PFSK-1 (cell line): ENCODE data around the gene DOCK1.

Experiments
- FOXP2 ChIP-seq: optimal IDR thresholded peaks from 2 replicates; pipeline ENCODE3; 2011; ENCODE audit warnings: borderline replicate concordance, control low read depth, inconsistent platforms; ENCODE audit not compliant: insufficient read depth; ENCODE audit errors: extremely low read length, extremely low read depth
- POLR2AphosphoS5 ChIP-seq: IDR thresholded peaks from 2 replicates; pipeline ENCODE4 v1.6.1; 2012; ENCODE audit warnings: low read depth, mild to moderate bottlenecking, control low read depth, low read length, moderate library complexity
- SIN3A ChIP-seq: IDR thresholded peaks from 2 replicates; pipeline ENCODE4 v1.6.1; 2012; ENCODE audit warnings: mild to moderate bottlenecking, low read length, moderate library complexity, borderline replicate concordance; ENCODE audit not compliant: insufficient read depth
- TAF1 ChIP-seq: IDR thresholded peaks from 2 replicates; pipeline ENCODE4 v1.6.1; 2012; ENCODE audit warnings: low read length, control low read depth, borderline replicate concordance; ENCODE audit not compliant: insufficient read depth
- TF ChIP-seq, protein P1 (sequence below), 2 experiments: IDR thresholded peaks; 2 replicates each; pipeline versions ENCODE4 v1.6.1 to v1.8.0; 2011 to 2012; ENCODE audit warnings: low read depth in 2 of 2, low read length in 2 of 2, control low read depth in 1 of 2, inconsistent platforms in 1 of 2, mild to moderate bottlenecking in 1 of 2, moderate library complexity in 1 of 2; ENCODE audit not compliant: insufficient read depth in 1 of 2

The DOCK1 gene

DNA sequence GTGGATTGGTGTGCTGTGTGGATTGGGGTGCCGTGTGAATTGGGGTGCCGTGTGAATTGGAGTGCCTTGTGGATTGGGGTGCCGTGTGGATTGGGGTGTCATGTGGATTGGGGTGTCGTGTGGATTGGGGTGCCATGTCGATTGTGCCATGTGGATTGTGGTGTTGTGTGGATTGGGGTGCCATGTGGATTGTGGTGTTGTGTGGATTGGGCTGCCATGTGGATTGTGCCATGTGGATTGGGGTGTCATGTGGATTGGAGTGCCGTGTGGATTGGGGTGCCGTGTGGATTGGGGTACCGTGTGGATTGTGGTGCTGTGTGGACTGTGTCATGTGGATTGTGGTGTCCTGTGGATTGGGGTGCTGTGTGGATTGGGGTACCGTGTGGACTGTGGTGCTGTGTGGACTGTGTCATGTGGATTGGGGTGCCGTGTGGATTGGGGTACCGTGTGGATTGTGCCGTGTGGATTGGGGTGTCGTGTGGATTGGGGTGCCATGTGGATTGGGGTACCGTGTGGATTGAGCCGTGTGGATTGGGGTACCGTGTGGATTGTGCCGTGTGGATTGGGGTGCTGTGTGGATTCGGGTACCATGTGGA is 523.3 kb downstream of the DOCK1 start:
- TF ChIP-seq FOXP2 (no peak), TAF1 (no peak), POLR2AphosphoS5 (no peak), SIN3A (no peak)
- TF ChIP-seq, protein P1, sequence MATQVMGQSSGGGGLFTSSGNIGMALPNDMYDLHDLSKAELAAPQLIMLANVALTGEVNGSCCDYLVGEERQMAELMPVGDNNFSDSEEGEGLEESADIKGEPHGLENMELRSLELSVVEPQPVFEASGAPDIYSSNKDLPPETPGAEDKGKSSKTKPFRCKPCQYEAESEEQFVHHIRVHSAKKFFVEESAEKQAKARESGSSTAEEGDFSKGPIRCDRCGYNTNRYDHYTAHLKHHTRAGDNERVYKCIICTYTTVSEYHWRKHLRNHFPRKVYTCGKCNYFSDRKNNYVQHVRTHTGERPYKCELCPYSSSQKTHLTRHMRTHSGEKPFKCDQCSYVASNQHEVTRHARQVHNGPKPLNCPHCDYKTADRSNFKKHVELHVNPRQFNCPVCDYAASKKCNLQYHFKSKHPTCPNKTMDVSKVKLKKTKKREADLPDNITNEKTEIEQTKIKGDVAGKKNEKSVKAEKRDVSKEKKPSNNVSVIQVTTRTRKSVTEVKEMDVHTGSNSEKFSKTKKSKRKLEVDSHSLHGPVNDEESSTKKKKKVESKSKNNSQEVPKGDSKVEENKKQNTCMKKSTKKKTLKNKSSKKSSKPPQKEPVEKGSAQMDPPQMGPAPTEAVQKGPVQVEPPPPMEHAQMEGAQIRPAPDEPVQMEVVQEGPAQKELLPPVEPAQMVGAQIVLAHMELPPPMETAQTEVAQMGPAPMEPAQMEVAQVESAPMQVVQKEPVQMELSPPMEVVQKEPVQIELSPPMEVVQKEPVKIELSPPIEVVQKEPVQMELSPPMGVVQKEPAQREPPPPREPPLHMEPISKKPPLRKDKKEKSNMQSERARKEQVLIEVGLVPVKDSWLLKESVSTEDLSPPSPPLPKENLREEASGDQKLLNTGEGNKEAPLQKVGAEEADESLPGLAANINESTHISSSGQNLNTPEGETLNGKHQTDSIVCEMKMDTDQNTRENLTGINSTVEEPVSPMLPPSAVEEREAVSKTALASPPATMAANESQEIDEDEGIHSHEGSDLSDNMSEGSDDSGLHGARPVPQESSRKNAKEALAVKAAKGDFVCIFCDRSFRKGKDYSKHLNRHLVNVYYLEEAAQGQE (IDR thresholded peaks at IDR 0.05; ENCODE audit: insufficient read depth in 1 of 2, low read depth in 2 of 2, low read length in 2 of 2) = no peak

DNA sequence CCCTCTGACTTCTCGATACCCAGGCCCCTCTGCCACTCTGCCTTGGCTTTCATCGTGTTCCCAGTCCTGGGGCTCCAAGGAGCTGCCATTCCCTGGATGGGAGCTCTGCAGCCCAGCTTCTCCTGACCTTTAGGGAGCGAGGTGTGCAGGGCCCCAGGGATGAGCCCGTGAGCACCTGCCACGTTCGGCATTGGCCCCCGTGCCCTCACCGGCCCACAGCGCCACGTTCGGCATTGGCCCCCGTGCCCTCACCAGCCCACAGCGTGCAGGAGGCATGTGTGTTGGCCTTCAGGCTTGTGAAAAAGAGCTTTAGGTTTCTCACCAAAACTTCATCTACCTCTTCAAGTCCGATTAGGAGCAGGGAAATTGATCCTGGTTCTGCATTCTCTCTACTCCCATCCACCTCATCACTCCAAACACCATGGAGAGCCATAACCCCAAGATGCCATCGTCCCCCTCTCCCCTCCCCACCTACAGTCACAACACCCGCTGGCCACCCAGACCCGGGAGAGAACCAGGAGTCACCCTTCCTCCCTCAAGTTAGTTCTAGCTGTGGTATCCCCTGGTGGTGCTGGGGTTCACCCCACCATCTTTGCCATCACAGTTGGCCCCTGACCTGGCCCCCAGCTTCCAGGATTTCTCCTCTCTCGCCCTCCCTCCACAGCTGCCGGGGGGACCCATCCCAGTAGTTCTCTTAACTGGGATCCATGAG is 524.5 kb downstream of the DOCK1 start:
- no peak for TF ChIP-seq POLR2AphosphoS5
- TF ChIP-seq SIN3A = no peak
- TF ChIP-seq FOXP2 = no peak
- TF ChIP-seq, protein P1 (IDR thresholded peaks at IDR 0.05; ENCODE audit: insufficient read depth in 1 of 2, low read depth in 2 of 2, low read length in 2 of 2) = no peak
- no peak for TF ChIP-seq TAF1

DNA sequence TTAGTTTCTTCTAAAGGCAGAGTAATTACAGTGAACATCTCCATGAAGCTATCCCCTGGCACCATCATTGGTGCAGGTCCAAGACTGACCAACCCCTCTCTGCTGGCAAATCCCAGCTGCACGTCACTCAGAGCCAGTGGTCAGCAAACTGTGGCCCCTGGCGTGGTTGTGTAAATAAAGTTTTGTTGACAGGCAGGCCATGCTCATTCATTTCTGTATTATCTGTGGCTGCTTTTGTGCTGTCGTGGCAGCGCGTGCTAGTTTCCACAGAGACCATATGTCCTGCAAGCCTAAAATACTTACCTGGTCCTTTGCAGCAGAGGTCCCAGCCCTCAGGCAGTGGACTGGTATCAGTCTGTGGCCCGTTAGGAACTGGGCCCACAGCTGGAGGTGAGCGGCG is 526.3 kb downstream of the DOCK1 start:
- TF ChIP-seq POLR2AphosphoS5 (no peak), SIN3A (no peak), TAF1 (no peak), FOXP2 (no peak)
- TF ChIP-seq, protein P1 (IDR thresholded peaks at IDR 0.05; ENCODE audit: insufficient read depth in 1 of 2, low read depth in 2 of 2, low read length in 2 of 2) = no peak

DNA sequence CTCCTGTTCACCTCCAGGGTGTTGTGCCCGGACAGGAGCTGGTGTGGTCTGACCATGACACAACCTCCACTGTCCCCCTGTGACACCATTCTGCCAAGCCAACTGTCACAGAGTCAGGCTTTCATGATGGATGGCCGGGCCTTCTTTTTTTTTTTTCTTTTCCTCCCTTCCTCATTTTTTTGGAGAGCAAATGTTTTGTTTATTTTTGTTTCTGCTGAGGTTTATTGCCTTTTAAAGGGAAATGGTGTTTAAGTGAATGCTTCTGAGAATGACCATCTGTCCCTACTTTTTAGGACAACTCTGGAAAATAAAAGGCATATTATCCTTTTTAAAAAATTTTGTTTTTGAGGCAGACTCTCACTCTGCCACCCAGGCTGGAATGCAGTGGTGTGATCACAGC is 528.8 kb downstream of the DOCK1 start:
- TF ChIP-seq SIN3A = no peak
- TF ChIP-seq, protein P1 (IDR thresholded peaks at IDR 0.05; ENCODE audit: insufficient read depth in 1 of 2, low read depth in 2 of 2, low read length in 2 of 2) = no peak
- no peak for TF ChIP-seq TAF1
- TF ChIP-seq POLR2AphosphoS5 = no peak
- no peak for TF ChIP-seq FOXP2
